Measurements from ENCODE around the gene CXorf49.
"Not testable (repeated sequence)": the region's sequence is repeated elsewhere in the genome, so short reads cannot be mapped to it uniquely, and the experiment has no call there.

DNA sequence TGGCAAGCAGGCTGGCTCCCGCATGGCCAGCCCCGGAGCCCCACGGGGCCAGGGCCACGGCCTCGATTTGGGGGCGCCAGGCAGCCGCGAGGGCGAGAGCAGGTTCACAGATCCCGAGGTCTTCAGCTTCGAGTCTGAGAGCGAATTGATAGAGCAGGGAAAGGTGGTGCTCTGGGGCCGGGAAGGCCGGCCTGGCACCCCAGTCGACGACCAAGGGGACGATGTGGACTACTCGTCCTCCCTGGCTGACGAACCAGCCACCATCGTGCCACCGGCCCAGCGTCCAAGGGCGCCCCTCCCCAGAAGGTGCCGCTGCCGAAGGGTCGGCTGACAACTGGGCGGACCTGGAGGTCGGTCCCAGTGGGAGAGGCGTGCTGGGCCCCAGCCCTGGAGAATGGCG is 1.1 kb upstream of the CXorf49 start:
- not testable (repeated sequence) for TF ChIP-seq POLR2AphosphoS5, POLR2A (IDR thresholded peaks at IDR 0.05)
